Activated T-helper 1 cell treated with anti-CD3 and anti-CD28 coated beads, Interleukin-12 subunit alpha, Interleukin-12 subunit beta, Interleukin-2, Interleukin-4 antibody, amounts not matched to agents 30 ng/mL and 10 ng/mL and 1 ng/mL, durations not matched to agents 14 hours and 24 hours and 36 hours (primary cell): ENCODE results near the gene KRT79. TPM values are rescaled to one million over a fixed set of nuclear protein-coding genes. Genes with fewer than 3 reads are reported as not detected.

Experiments used
- DNase-seq: peaks from one replicate; pipeline ENCODE4 v3.0.0; 2021; ENCODE audit warnings: low spot score
- H3K27ac Mint-ChIP-seq: one replicate; pipeline ENCODE4 v1.8.0; 2021; ENCODE audit warnings: mild to moderate bottlenecking, mixed read lengths
- H3K27me3 Mint-ChIP-seq: one replicate; pipeline ENCODE4 v1.8.0; 2022; ENCODE audit warnings: mild to moderate bottlenecking, moderate library complexity, mixed read lengths; ENCODE audit not compliant: insufficient read depth
- H3K36me3 Mint-ChIP-seq: one replicate; pipeline ENCODE4 v1.8.0; 2021; ENCODE audit warnings: low read depth, mixed read lengths
- H3K4me1 Mint-ChIP-seq: one replicate; pipeline ENCODE4 v1.8.0; 2021; ENCODE audit warnings: low read depth, mixed read lengths
- H3K4me3 Mint-ChIP-seq: one replicate; pipeline ENCODE4 v1.8.0; 2021; ENCODE audit warnings: mild to moderate bottlenecking, moderate library complexity, mixed read lengths
- H3K9me3 Mint-ChIP-seq: one replicate; pipeline ENCODE4 v1.8.0; 2021; ENCODE audit warnings: mixed read lengths
- intact Hi-C: fragments of 100-400 bp; cut with micrococcal nuclease; formaldehyde crosslinking; loops from one replicate; pipeline ENCODE4 v1.15.1; 2024
- total RNA-seq: library from RNA; stranded (reverse); gene quantifications from 2 replicates; pipeline ENCODE4 v1.2.3, GENCODE V29; 2022

Gene KRT79
- total RNA-seq, 1 donor from 2014 or later = not detected

DNA sequence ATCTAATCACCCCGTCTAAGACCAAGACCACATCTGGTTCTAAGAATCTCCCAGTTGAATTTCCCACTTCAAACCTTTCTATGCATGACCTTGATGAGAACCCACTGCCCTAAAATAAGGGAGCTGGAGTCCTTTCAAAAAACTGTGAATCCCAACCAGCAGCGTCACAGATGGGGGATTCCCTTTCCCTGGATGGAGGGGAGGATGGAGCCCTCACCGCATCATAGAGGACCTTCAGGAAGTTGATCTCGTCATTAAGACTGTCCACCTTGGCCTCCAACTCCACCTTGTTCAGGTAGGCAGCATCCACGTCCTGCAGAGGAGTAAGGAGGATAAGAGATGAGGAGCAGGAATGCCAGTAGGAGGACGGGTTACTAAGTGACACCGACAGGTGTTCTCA, 24.9 kb downstream of the KRT79 start:
- DNase-seq = no peak
- intact Hi-C loops = no loop called here
- Mint-ChIP-seq H3K27ac (no peak overlapping the region), H3K4me1 (no peaks in the 10 kb centered on the region), H3K27me3 (peaks cover 3% of the 10 kb centered on the region), H3K4me3 (no peak overlapping the region), H3K9me3 (no peaks in the 10 kb centered on the region), H3K36me3 (no peaks in the 10 kb centered on the region)

- H3K4me3 Mint-ChIP-seq = no peak overlapping the region
- intact Hi-C loops = no loop called here
- no peaks in the 10 kb centered on the region for H3K9me3 Mint-ChIP-seq
- H3K36me3 Mint-ChIP-seq = no peaks in the 10 kb centered on the region
- no peak overlapping the region for H3K27ac Mint-ChIP-seq
- DNase-seq = no peak
- no peaks in the 10 kb centered on the region for H3K4me1 Mint-ChIP-seq
- peaks cover 6% of the 10 kb centered on the region for H3K27me3 Mint-ChIP-seq
Observed at GRCh38 chr12:52808573-52809160, 25.4 kb downstream of the KRT79 start.

GRCh38 chr12:52807544-52808470, 26.3 kb downstream of the KRT79 start:
- Mint-ChIP-seq H3K9me3 (no peaks in the 10 kb centered on the region), H3K27me3 (peaks cover 6% of the 10 kb centered on the region), H3K36me3 (no peaks in the 10 kb centered on the region), H3K4me1 (no peaks in the 10 kb centered on the region), H3K4me3 (no peak overlapping the region), H3K27ac (no peak overlapping the region)
- intact Hi-C loops = no loop called here
- DNase-seq = no peak

DNA sequence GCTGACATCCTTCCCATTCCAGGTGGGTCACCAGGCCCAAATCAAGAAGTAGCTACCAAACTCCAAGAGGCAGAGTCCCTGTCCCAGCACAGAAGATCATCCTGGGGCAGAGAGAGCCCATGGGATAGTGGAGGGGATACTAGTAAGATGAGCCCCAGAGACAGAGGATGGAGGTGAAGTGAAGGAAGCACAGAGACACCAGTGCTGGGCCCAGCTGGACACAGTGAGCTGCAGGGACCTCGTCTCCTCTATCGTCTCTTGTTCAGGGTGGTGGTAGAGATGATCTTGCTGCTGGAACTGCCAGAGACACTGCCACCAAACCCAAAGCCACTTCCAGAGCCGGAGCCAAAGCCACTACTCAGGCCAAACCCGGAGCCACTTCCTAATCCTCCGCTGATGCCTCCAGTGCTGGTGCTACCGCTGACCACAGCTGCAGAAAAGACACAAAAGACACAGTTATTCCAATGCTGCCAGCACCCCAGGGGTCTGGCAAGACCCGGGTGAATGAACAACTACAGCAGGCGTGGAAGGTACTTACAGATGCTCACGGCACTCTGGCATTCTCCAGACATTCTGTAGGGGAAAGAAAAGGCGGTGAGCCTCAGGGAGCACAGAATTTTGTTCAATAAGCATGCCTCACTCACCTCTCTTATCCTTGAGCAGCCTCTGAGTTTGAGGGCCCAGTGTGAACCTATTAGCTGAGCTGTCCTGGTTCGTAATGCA, 27.1 kb downstream of the KRT79 start:
- intact Hi-C loops = no loop called here
- H3K9me3 Mint-ChIP-seq = no peaks in the 10 kb centered on the region
- no peak for DNase-seq

GRCh38 chr12:52806169-52806811, 27.8 kb downstream of the KRT79 start:
- Mint-ChIP-seq H3K27me3 (peaks cover 11% of the 10 kb centered on the region), H3K9me3 (no peaks in the 10 kb centered on the region), H3K27ac (no peak overlapping the region), H3K4me3 (no peak overlapping the region), H3K4me1 (no peaks in the 10 kb centered on the region), H3K36me3 (no peaks in the 10 kb centered on the region)
- no peak for DNase-seq
- intact Hi-C loops = no loop called here

More for the DNA sequence above, 27.1 kb downstream of the KRT79 start:
- no peak overlapping the region for H3K27ac Mint-ChIP-seq
- H3K4me3 Mint-ChIP-seq = no peak overlapping the region
- no peaks in the 10 kb centered on the region for H3K36me3 Mint-ChIP-seq
- no peaks in the 10 kb centered on the region for H3K4me1 Mint-ChIP-seq
- H3K27me3 Mint-ChIP-seq = peaks cover 11% of the 10 kb centered on the region

DNA sequence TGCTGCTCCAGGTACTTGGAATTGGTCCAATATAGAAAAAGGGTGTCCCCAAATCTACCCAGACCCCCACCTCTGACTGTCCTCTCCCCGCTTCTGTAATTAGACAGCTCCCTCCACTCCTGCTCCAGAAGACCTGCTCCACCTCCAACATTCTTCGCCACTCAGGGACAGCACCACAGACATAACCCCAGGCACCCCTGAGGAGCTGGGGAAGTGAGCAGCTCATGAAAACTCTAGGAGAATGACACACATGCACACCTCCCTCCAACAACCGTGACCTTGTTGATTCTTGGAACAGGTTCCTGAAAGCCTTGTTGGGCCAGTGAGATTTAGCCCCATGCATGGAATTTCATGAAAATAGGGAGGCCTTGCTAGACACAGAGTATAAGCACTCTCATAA, 28.4 kb downstream of the KRT79 start:
- intact Hi-C loops = no loop called here
- no peaks in the 10 kb centered on the region for H3K9me3 Mint-ChIP-seq
- no peaks in the 10 kb centered on the region for H3K4me1 Mint-ChIP-seq
- peaks cover 11% of the 10 kb centered on the region for H3K27me3 Mint-ChIP-seq
- H3K4me3 Mint-ChIP-seq = no peak overlapping the region
- no peak for DNase-seq
- H3K36me3 Mint-ChIP-seq = no peaks in the 10 kb centered on the region
- no peak overlapping the region for H3K27ac Mint-ChIP-seq

- no peaks in the 10 kb centered on the region for H3K4me1 Mint-ChIP-seq
- DNase-seq = no peak
- no peak overlapping the region for H3K27ac Mint-ChIP-seq
- no peaks in the 10 kb centered on the region for H3K9me3 Mint-ChIP-seq
- H3K4me3 Mint-ChIP-seq = no peak overlapping the region
- no peaks in the 10 kb centered on the region for H3K36me3 Mint-ChIP-seq
- H3K27me3 Mint-ChIP-seq = peaks cover 14% of the 10 kb centered on the region
- intact Hi-C loops = no loop called here
Observed at GRCh38 chr12:52805000-52805399, 29.1 kb downstream of the KRT79 start.

- no peaks in the 10 kb centered on the region for H3K36me3 Mint-ChIP-seq
- H3K27me3 Mint-ChIP-seq = peaks cover 15% of the 10 kb centered on the region
- no peak overlapping the region for H3K4me3 Mint-ChIP-seq
- no peak overlapping the region for H3K27ac Mint-ChIP-seq
- no peaks in the 10 kb centered on the region for H3K4me1 Mint-ChIP-seq
- intact Hi-C loops = no loop called here
- H3K9me3 Mint-ChIP-seq = no peaks in the 10 kb centered on the region
- no peak for DNase-seq
Observed at GRCh38 chr12:52802442-52802841, 31.7 kb downstream of the KRT79 start.

DNA sequence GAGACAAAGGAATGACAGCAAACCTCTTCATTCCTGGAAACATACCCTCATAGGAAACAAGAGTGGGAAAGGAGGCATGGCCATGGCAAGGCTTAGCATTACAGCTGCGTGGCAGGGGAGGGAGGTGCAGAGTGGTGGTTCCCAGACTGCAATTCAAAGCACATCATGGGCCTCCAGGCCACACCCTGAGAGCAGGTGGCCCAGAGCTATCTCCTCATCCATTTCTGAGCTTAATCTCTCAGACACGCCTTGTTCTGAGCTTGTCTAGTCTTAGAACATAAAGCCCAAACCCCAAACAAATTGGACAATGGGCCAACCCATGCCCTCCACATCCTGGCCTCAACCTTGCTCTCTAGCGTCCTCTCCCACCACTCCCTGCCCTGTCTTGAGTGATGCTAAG, 32.3 kb downstream of the KRT79 start:
- Mint-ChIP-seq H3K36me3 (no peaks in the 10 kb centered on the region), H3K27ac (no peak overlapping the region), H3K4me1 (no peaks in the 10 kb centered on the region), H3K27me3 (peaks cover 15% of the 10 kb centered on the region), H3K4me3 (no peak overlapping the region), H3K9me3 (no peaks in the 10 kb centered on the region)
- DNase-seq = no peak
- intact Hi-C loops = no loop called here

DNA sequence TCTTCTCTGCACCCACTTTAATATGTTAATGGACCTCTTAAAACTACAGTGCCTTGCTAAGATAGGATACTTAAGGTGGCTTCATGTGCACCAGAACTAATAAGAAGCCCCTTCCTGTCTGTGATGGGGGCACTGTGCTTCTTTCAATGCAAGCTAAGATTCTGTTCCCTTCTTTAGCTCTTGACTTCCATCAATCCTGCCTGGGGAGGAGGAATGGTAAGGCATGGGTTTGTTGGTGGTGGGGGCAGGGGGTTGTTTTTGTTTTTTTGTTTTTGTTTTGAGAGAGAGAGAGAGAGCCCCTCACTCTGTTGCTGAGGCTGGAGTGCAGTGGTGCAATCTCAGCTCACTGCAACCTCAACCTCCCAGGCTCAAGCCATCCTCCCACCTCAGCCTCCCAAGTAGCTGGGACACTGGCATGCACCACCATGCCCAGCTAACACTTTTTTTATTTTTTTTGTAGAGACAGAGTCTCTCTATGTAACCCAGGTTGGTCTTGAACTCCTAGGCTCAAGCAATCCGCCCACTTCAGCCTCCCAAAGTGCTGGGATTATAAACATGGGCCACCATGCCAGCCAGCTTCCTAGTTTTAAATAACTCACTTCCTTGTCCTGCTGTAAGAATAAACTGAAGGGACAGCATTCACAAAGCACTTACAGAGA, 33.7 kb downstream of the KRT79 start:
- Mint-ChIP-seq H3K27me3 (peaks cover 15% of the 10 kb centered on the region), H3K36me3 (no peaks in the 10 kb centered on the region), H3K9me3 (no peaks in the 10 kb centered on the region), H3K4me1 (no peaks in the 10 kb centered on the region), H3K27ac (no peak overlapping the region), H3K4me3 (no peak overlapping the region)
- no peak for DNase-seq
- intact Hi-C loops = no loop called here

GRCh38 chr12:52799505-52800211, 34.5 kb downstream of the KRT79 start:
- intact Hi-C loops = no loop called here
- Mint-ChIP-seq H3K27ac (no peak overlapping the region), H3K4me3 (no peak overlapping the region), H3K4me1 (peaks cover 1% of the 10 kb centered on the region), H3K27me3 (peaks cover 15% of the 10 kb centered on the region), H3K9me3 (no peaks in the 10 kb centered on the region), H3K36me3 (no peaks in the 10 kb centered on the region)
- no peak for DNase-seq
